Lung (tissue), 12 donors: ENCODE results near the gene JAG2. TPM values are rescaled to one million over a fixed set of nuclear protein-coding genes. Genes with fewer than 3 reads are reported as not detected.

Source experiments
- ATAC-seq: fragments of 200-7000 bp; cut with Tn5 transposase; one replicate; pipeline ENCODE4 v1.9.1; 2020; ENCODE audit warnings: moderate number of reproducible peaks; ENCODE audit not compliant: insufficient read depth, low FRiP score
- DNase-seq, 3 donors: peaks; one replicate each; pipeline ENCODE4 v3.0.0-alpha.2; 2013 to 2017
- H3K27ac ChIP-seq, 2 donors: one replicate each; pipeline ENCODE4 v1.5.1; 2013; ENCODE audit warnings: mild to moderate bottlenecking in 2 of 2, moderate library complexity in 2 of 2, control low read depth in 1 of 2, inconsistent platforms in 1 of 2, low read depth in 1 of 2, low read length in 1 of 2
- H3K27me3 ChIP-seq, 3 donors: one replicate each; pipeline ENCODE4 v1.5.1; 2013; ENCODE audit warnings: low read length in 2 of 3; ENCODE audit not compliant: control insufficient read depth in 3 of 3, insufficient read depth in 3 of 3
- H3K36me3 ChIP-seq, 4 donors: one replicate each; pipeline ENCODE4 v1.5.1; 2013; ENCODE audit warnings: low read length in 4 of 4, mild to moderate bottlenecking in 1 of 4, moderate library complexity in 1 of 4; ENCODE audit not compliant: control insufficient read depth in 4 of 4, insufficient read depth in 4 of 4
- H3K4me1 ChIP-seq, 5 donors: one replicate each; pipeline ENCODE4 v1.5.1; 2013; ENCODE audit warnings: low read length in 5 of 5, mild to moderate bottlenecking in 2 of 5, moderate library complexity in 1 of 5; ENCODE audit not compliant: control insufficient read depth in 5 of 5, insufficient read depth in 5 of 5
- H3K4me3 ChIP-seq: one replicate; pipeline ENCODE4 v1.5.1; 2013; ENCODE audit warnings: mild to moderate bottlenecking, control low read depth, moderate library complexity
- H3K9ac ChIP-seq, 2 donors: one replicate each; pipeline ENCODE4 v1.5.1; 2013; ENCODE audit warnings: low read length in 2 of 2, control low read depth in 1 of 2; ENCODE audit not compliant: insufficient read depth in 1 of 2
- H3K9me3 ChIP-seq, 4 donors: one replicate each; pipeline ENCODE4 v1.5.1; 2013; ENCODE audit warnings: low read length in 3 of 4, mild to moderate bottlenecking in 1 of 4, moderate library complexity in 1 of 4; ENCODE audit not compliant: control insufficient read depth in 4 of 4, insufficient read depth in 3 of 4
- CTCF ChIP-seq: IDR thresholded peaks from 2 replicates; pipeline ENCODE4 v1.5.1; 2012; ENCODE audit warnings: mild to moderate bottlenecking; ENCODE audit errors: control extremely low read depth, extremely low read depth
- WGBS, 2 donors: extraction: QIAGEN DNeasy Blood & Tissue Kit; methylation state at CpG; one replicate each; pipeline ENCODE4 v1.1.7; 2013; 5-methylcytosine and 5-hydroxymethylcytosine counted together
- polyA plus RNA-seq, 2 donors: library from polyadenylated mRNA; stranded (reverse); fragments of 200-250 nt; gene quantifications; one replicate each; pipeline ENCODE4 v1.2.1, GENCODE V29; 2013
- total RNA-seq, 2 donors: library from RNA; depleted of rRNA in 1 of 2; stranded (reverse); fragments of >200 nt in 1 of 2; gene quantifications; one replicate each; pipeline ENCODE4 v1.2.1, GENCODE V29; 2014 to 2021
- donor health status: control.
- donor health status: control.
- donor health status: Bipolar disorder and iron deficiency.
- donor health status: healthy.
- donor health status: DM: yes; HTN: yes; CAD: no.

JAG2 gene
- total and polyA plus RNA-seq, 4 donors, result 14.1 to 35.1 (median 27.8) TPM

DNA sequence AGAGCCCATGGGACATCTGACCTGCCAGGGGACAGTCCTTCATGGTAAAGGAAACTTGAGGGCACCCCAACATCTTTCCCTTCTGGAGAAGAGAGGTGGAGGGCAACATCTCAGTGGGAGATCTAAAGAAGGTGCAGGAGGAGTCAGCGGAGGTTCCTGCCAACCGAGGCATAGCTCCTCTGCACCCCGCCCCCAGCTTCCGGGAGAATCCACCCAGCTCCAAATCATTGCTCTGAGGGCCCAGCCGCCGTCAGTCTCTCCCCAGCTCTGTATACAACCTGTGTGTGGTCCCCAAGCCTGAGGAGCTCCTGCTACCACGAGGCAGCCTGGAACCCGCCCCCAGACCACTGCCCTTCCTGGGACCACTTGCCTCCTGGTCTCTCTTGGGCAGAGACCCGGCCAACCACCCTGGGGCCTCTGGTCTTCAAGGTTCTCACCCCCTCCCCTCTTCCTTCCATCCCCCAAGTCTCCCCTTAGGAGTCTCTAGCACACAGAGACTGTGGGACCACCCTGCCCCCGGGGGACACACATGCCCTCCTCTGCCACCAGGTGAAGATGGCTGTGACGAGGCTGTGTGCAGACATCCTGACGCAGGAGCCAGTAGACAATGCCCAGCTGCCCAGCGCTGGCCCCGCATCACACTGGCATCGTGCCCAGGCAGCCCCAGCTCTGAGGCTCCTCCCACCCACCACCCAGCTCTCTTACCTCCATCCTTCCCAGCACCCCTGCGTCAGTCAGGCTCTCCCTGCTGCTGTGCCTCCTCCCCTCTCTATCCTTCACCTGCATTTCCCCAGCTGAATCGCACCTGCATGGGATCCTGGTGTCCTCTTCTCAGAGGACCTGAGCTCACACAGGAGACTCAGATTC lies 25.6 kb upstream of the JAG2 start:
- H3K27me3 ChIP-seq, result peaks cover 0 to 9% (median 5%) of the 10 kb centered on the region in 3 donors
- no peak for ATAC-seq
- no peaks in the 10 kb centered on the region for H3K36me3 ChIP-seq
- no peak overlapping the region for H3K4me3 ChIP-seq
- peaks cover 0 to 2% (median 0%) of the 10 kb centered on the region in 4 donors for H3K9me3 ChIP-seq
- no peak for TF ChIP-seq CTCF
- WGBS, 2 donors, result 34 to 49% methylated on average over 16 to 17 of the region's 17 CpGs
- peak; percentile 67 to 79 (median 76) for DNase-seq
- peak overlapping the region; percentile 66 to 87 for H3K27ac ChIP-seq
- peak overlapping the region in 1 of 2 donors; percentile 2 for H3K9ac ChIP-seq
- peaks cover 0 to 39% (median 35%) of the 10 kb centered on the region in 5 donors for H3K4me1 ChIP-seq

GRCh38 chr14:105192866-105193731 lies 24.5 kb upstream of the JAG2 start:
- no peaks in the 10 kb centered on the region for H3K36me3 ChIP-seq
- H3K27ac ChIP-seq, result peak overlapping the region; percentile 66 to 87
- ATAC-seq, result no peak
- DNase-seq, result peak; percentile 62 to 81 (median 66)
- H3K9ac ChIP-seq, result no peak overlapping the region
- H3K4me1 ChIP-seq, result peaks cover 0 to 37% (median 34%) of the 10 kb centered on the region in 5 donors
- H3K27me3 ChIP-seq, result peaks cover 0 to 9% (median 5%) of the 10 kb centered on the region in 3 donors
- H3K9me3 ChIP-seq, result peaks cover 0 to 3% (median 0%) of the 10 kb centered on the region in 4 donors
- no peak for TF ChIP-seq CTCF
- 15 to 30% methylated on average over 23 to 29 of the region's 29 CpGs for WGBS, 2 donors
- H3K4me3 ChIP-seq, result no peak overlapping the region

GRCh38 chr14:105187935-105188524 lies 19.5 kb upstream of the JAG2 start:
- Histone ChIP-seq H3K4me3 (no peak overlapping the region), H3K9ac (no peak overlapping the region), H3K27me3 (no peaks in the 10 kb centered on the region), H3K27ac (no peak overlapping the region), H3K4me1 (peaks cover 0 to 6% (median under 1%) of the 10 kb centered on the region in 5 donors), H3K9me3 (peaks cover 0 to 4% (median 0%) of the 10 kb centered on the region in 4 donors), H3K36me3 (no peaks in the 10 kb centered on the region)
- WGBS, 2 donors, result 72 to 73% methylated on average over 14 of the region's 14 CpGs
- no peak for TF ChIP-seq CTCF
- no peak for DNase-seq
- peak; percentile 49 for ATAC-seq
